Nucleus accumbens (tissue), 56 donors: ENCODE measurements around the gene CXorf49.
"Not testable (repeated sequence)": the region's sequence is repeated elsewhere in the genome, so short reads cannot be mapped to it uniquely, and the experiment has no call there.

Experiments used
- DNase-seq, 56 donors: peaks; one replicate each; lab custom pipeline; 2025; lab: John Stamatoyannopoulos, UW

The CXorf49 gene

DNA sequence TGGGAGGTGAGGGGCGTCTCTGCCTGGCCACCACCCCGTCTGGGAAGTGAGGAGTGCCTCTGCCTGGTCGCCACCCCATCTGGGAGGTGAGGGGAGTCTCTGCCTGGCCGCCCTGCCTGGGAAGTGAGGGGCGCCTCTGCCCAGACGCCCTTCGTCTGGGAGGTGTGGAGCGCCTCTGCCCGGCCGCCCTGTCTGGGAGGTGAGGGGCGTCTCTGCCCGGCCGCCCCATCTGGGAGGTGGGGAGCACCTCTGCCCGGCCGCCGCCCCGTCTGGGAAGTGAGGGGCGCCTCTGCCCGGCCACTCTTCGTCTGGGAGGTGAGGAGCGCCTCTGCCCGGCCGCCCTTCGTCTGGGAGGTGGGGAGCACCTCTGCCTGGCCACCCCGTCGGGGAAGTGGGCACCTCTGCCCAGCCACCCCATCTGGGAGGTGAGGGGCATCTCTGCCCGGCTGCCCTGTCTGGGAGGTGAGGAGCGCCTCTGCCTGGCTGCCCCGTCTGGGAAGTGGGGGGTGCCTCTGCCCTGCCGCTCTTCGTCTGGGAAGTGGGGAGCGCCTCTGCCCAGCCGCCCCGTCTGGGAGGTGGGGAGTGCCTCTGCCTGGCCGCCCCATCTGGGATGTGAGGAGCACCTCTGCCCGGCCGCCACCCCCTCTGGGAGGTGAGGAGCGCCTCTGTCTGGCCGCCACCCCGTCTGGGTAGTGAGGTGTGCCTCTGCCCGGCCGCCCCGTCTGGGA is 41.9 kb downstream of the CXorf49 start:
- DNase-seq, result not testable (repeated sequence)

DNA sequence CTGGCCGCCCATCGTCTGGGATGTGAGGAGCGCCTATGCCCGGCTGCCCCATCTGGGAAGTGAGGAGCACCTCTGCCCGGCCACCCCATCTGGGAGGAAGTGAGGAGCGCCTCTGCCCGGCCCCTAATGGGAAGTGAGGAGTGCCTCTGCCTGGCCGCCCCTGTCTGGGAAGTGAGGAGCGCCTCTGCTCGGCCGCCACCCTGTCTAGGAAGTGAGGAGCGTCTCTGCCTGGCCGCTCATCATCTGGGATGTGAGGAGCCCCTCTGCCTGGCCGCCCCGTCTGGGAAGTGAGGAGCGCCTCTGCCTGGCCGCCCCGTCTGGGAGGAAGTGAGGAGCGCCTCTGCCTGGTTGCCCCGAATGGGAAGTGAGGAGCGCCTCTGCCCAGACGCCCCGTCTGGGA is 42.4 kb downstream of the CXorf49 start:
- DNase-seq, result not testable (repeated sequence)

DNA sequence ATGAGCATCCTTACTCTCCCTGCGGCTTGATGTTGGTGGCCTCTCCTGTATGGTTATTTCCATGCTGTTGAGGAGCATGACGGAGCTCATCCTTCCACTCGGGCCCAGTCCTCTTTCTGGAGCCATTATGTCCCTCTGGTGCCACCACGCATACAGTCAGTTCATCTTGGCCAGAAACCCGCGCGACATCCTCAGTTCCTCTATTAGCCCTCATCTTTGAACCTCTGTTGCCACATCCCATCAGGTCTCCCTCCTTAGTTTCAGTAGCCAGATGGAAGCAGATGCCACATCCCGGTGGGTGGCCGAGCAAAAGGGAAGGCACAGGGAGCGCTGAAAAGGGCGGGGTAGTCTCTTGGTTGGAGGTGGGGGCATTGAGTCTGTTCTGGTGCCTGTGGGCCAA is 46.1 kb downstream of the CXorf49 start:
- DNase-seq, result no peak

DNA sequence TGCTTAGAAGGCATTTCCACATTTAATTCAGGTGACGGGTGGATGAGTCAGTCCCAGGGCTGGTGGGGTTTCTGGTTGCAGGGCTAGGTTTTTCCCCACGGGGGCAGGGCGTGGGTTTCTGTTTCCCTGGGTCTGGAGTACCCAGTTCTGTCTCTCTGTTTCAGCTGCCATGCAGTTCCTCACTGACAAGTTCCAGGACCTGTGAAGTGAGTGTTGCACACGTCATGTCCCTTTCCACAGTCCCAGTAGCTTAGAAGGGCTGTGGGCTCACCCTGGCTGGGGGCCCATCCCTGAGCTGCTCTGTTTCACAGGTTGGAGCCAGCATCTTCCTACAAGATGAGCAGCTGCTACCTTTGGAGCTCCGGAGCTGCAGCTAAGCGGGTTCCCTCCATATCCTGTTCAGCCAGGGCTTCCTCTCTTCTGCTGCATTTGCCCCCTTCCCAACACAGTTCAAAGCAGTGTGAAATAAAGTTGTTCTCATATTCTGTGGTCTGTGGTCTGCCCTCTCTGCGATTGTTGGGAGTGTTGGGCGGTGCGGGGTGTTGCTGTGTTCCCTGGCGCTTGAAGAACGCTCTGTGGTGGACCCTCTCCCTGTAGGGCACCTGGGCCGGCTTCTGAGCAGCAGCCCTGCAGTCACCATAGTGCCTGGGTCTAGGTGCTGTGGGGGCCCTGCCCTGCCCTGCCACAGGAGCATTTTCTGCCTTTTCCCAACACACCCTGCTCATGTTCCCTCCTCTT is 46.9 kb downstream of the CXorf49 start:
- DNase-seq, result no peak

DNA sequence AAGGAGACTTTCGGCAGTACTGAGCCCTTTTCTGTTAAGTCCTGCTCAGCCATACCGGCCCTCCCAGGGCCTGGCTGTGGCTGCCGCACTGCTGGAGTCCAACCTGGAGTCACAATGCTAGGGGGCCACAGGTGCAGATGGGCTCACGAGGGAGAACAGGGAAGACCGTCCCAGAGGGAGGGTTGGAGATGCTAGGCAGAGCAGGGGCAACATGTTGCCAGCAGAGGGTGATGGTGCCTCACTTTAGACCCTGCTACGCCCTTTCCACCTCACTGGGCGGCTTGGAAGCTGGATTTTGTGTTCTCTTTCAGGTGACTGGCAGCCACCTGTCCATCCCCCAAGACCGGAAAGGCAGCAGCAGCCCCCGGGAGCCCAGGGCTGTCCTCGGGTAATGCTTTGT is 48.1 kb downstream of the CXorf49 start:
- peak in 6 of 56 donors; percentile 0 to 25 (median 8) for DNase-seq

DNA sequence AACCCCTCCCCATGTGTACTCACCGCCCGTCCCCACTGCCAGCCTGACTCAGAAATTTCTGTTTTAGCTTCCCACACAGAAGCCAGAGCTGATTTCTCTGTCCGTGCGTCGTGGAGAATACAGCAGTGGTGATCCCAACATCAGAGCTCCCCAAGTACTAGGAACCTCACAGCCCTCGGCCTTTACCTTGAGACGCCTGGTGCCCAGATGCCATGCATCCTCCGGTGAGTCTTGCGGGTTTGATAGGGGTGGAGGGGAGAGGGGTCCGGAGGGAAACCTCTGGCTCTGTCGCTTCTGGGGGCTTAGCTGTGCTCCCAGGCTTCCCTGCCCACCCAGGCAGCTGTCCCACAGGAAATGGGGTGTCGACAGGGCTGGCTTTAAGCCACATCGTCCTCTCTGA is 48.6 kb downstream of the CXorf49 start:
- no peak for DNase-seq

DNA sequence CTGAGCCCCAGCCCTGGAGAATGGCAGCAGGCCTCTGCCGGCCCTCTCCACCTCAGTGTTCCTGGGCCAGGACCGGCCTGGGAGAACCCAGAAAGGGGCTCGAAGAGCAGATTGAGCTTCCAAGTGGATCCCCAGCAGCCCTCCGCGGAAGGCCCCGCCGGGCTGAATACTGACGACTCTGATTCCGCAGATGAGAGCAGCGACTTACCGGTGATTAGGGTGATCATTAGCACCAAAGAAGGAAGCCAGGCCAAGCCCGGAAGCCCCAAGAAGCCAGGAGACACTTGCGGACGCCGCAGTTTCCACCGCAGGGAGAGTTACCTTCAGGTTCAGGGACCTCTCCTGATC is 49.9 kb downstream of the CXorf49 start:
- no peak for DNase-seq

DNA sequence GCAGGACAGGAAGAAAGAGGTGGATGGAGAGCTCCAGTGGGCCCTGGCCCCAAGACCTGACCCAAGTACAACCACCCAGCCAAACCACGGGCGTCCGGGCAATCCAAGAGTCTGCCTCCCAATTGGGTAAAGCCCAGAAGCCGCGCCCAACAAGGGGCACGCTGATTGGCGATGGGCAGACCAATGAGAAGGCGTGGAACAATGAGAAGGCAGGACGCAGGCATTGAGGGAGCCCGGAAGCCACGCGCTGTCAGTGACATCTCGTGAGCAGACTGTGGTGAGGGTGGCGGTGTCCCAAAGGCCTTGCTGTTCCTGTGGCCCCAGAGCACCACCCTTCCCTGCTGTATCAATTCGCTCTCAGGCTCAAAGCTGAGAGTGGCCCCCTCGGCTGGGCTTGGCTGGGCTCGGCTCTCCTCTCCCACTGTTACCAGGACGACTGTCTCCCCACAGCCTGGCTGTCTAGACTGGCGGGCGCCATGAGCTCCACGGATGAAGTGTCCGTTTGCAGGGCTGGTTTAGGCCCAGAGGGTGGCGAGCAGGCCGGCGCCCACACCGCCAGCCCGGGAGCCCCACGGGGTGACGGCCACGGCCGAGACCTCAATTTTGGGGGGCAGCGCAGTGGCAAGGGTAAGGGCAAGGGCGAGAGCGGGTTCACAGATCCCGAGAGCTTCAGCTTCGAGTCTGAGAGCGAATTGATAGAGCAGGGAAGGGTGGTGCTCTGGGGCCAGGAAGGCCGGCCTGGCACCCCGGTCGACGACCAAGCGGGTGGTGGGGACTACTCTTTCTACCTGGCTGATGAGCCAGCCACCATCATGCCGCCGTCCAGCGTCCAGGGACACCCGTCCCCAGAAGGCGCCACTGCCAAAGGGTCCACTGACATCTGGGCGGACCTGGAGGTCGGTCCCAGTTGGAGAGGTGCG is 50.5 kb downstream of the CXorf49 start, which contains the start of gene LOC101059915:
Gene LOC101059915 (plus strand): TSS at position 219 of the 920 bp plus-strand sequence.
- DNase-seq, result no peak

DNA sequence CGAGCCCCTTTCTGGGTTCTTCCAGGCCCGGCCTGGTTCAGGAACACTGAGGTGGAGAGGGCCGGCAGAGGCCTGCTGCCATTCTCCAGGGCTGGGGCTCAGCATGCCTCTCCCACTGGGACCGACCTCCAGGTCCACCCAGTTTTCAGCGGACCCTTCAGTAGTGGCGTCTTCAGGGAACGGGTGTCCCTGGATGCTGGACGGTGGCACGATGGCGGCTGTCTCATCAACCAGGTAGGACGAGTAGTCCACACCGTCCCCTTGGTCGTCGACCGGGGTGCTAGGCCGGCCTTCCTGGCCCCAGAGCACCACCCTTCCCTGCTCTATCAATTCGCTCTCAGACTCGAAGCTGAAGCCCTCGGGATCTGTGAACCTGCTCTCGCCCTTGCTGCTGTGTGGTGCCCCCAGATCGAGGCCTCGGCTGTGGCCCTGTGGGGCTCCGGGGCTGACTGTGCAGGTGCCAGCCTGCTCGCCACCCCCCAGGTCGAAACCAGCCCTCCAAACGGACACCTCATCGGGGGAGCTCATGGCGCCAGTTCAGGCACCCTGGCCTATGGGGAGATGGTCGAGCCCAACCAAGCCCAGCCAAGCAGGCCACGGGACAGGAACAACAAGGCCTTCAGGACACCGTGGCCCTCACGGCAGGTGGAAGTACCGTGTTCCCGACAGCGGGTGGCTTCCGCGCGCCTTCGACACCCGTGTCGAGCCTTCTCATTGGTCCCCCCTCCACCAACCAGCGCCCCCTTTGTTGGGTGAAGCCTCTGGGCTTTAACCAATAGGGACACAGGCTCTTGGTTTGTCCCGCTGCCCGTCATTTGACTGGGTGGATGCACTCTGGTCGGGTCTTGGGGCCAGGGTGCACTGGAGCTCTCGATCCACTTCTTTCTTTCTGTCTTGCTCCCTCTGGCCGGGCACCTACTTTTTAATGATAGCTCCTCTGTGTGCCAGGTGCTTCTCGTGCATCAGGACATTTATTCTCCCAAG is 51.6 kb downstream of the CXorf49 start:
- no peak for DNase-seq

DNA sequence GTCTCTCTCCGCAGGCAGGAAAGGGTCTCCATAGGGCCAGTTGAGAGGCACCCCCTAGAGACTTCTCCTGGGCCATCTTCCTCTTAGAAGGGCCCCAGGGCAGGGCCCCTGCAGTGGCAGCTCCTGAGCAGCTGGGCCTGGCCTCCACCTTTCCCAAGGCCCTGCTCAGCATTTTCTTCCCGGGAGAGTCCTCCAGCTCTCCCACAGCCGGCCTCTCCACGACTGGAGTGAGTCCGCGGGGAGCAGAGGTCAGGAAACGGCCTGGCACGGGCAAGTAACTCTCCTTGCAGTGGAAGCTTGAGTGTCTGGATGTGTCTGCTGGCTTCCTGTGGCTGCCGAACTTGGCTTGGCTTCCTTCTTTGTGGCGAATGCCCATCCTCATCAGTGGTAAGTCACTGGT is 52.3 kb downstream of the CXorf49 start:
- no peak for DNase-seq

DNA sequence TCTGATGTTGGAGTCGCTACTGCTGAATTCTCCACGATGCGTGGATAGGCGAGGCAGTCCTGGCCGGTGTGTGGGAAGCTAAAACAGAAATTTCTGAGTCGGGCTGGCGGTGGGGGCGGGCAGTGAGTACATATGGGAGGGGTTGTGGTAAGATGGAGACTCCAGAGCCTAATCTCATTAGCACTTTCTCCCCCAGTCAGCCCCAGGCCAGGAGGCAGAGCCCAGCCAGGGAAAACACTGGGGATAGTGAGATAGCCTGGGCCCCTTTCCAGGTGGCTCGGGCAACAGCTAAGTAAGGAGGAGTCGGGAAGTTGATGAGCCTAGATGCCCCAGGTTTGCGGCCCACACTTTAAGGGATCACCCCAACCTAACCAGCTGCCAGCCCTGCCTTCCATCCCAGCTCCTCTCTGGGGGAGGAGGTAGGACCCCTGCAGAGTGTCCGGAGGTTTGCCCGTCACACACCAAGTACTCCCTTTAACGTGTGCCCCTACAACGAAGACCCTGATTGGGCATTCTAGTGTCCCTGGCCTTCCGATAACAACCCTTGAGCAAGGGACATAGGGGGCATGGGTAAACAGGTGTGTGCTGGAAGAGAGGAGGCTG is 53.1 kb downstream of the CXorf49 start:
- DNase-seq, result peak in 1 of 56 donors; percentile 1
